Stimulated activated memory B cell treated with anti-CD40 and anti-IgM and Interleukin-4, amounts not matched to agents 10 μg/mL and 1 μg/mL and 100 μg/mL, for 72 hours (primary cell): ENCODE data around the gene MAIP1.

Experiments
- ATAC-seq: fragments of 150-1000 bp; cut with Tn5 transposase; 2 replicates; pipeline ENCODE4 v1.10.0; 2021
- H3K27ac Mint-ChIP-seq: one replicate; pipeline ENCODE4 v1.8.0; 2022; ENCODE audit warnings: mild to moderate bottlenecking, mixed read lengths
- H3K27me3 Mint-ChIP-seq: one replicate; pipeline ENCODE4 v1.8.0; 2022; ENCODE audit warnings: mixed read lengths
- H3K36me3 Mint-ChIP-seq: one replicate; pipeline ENCODE4 v1.8.0; 2022; ENCODE audit warnings: mixed read lengths
- H3K4me1 Mint-ChIP-seq: one replicate; pipeline ENCODE4 v1.8.0; 2022; ENCODE audit warnings: mixed read lengths
- H3K4me3 Mint-ChIP-seq: one replicate; pipeline ENCODE4 v1.8.0; 2022; ENCODE audit warnings: mild to moderate bottlenecking, moderate library complexity, mixed read lengths
- H3K9me3 Mint-ChIP-seq: one replicate; pipeline ENCODE4 v1.8.0; 2022; ENCODE audit warnings: mixed read lengths

MAIP1 gene

DNA sequence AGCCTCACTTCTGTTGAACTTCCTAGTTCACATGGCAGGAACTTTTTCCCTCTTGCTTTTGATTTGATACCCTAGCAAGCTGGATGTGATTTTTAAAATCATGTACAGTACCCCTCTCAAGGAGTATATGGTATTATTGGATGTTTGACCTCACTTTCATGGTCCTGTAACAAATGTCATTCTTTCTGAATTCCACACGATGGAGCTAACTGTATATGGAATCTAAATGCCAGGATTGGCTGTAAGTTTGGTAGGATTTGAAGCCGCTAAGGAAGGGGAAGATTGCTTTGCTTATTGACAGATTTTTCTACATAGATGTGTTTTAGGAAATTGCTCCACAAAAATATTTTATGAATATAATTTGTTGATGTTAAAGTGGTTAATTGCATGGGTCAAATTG is 18.3 kb downstream of the MAIP1 start:
- H3K4me1 Mint-ChIP-seq, result no peaks in the 10 kb centered on the region
- H3K9me3 Mint-ChIP-seq, result peaks cover 2% of the 10 kb centered on the region
- no peak for ATAC-seq
- H3K27ac Mint-ChIP-seq, result no peak overlapping the region
- H3K4me3 Mint-ChIP-seq, result no peak overlapping the region
- H3K27me3 Mint-ChIP-seq, result no peaks in the 10 kb centered on the region
- H3K36me3 Mint-ChIP-seq, result peaks cover 17% of the 10 kb centered on the region

- H3K9me3 Mint-ChIP-seq, result peaks cover 2% of the 10 kb centered on the region
- peaks cover 13% of the 10 kb centered on the region for H3K36me3 Mint-ChIP-seq
- H3K27ac Mint-ChIP-seq, result no peak overlapping the region
- peaks cover 4% of the 10 kb centered on the region for H3K4me1 Mint-ChIP-seq
- ATAC-seq, result no peak
- no peaks in the 10 kb centered on the region for H3K27me3 Mint-ChIP-seq
- H3K4me3 Mint-ChIP-seq, result no peak overlapping the region
These were observed 20.0 kb downstream of the MAIP1 start for GRCh38 chr2:199975273-199975895.

GRCh38 chr2:199977984-199978415 is 22.6 kb downstream of the MAIP1 start:
- peak; percentile 55 for ATAC-seq
- peaks cover 18% of the 10 kb centered on the region for H3K36me3 Mint-ChIP-seq
- no peak overlapping the region for H3K27ac Mint-ChIP-seq
- peaks cover 7% of the 10 kb centered on the region for H3K27me3 Mint-ChIP-seq
- H3K4me1 Mint-ChIP-seq, result peaks cover 4% of the 10 kb centered on the region
- H3K9me3 Mint-ChIP-seq, result peaks cover 2% of the 10 kb centered on the region
- H3K4me3 Mint-ChIP-seq, result no peak overlapping the region

DNA sequence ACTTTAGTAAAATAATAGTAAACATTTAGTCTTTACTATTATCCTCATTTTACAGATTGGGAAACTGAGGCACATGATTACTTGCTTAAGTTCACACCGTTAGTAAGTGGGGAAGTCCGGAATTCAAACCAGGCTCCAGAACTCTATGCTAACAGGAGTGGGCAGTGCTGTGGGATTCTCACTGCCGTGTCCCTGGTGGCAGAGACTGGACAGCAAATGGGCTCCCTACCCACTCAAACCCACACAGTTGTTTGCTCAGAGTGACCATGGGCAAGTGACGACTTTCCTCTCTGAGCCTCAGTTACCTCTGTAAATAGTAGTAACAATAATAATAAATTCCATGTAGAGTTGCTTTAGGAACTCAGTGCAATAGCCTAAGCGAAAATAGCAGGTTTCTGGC is 24.0 kb downstream of the MAIP1 start:
- H3K27me3 Mint-ChIP-seq, result peaks cover 7% of the 10 kb centered on the region
- H3K4me3 Mint-ChIP-seq, result no peak overlapping the region
- peaks cover 4% of the 10 kb centered on the region for H3K4me1 Mint-ChIP-seq
- ATAC-seq, result no peak
- H3K9me3 Mint-ChIP-seq, result peaks cover 2% of the 10 kb centered on the region
- no peak overlapping the region for H3K27ac Mint-ChIP-seq
- H3K36me3 Mint-ChIP-seq, result peaks cover 15% of the 10 kb centered on the region

- Mint-ChIP-seq H3K4me3 (no peak overlapping the region), H3K36me3 (peaks cover 13% of the 10 kb centered on the region), H3K27me3 (peaks cover 7% of the 10 kb centered on the region), H3K9me3 (peaks cover 2% of the 10 kb centered on the region), H3K4me1 (peaks cover 4% of the 10 kb centered on the region), H3K27ac (no peak overlapping the region)
- ATAC-seq, result no peak
These were observed 24.6 kb downstream of the MAIP1 start for GRCh38 chr2:199979832-199980628.

GRCh38 chr2:199982126-199982843 is 26.9 kb downstream of the MAIP1 start:
- no peak for ATAC-seq
- Mint-ChIP-seq H3K4me3 (no peak overlapping the region), H3K36me3 (peaks cover 5% of the 10 kb centered on the region), H3K4me1 (peaks cover 4% of the 10 kb centered on the region), H3K27ac (no peak overlapping the region), H3K27me3 (peaks cover 7% of the 10 kb centered on the region), H3K9me3 (no peaks in the 10 kb centered on the region)

DNA sequence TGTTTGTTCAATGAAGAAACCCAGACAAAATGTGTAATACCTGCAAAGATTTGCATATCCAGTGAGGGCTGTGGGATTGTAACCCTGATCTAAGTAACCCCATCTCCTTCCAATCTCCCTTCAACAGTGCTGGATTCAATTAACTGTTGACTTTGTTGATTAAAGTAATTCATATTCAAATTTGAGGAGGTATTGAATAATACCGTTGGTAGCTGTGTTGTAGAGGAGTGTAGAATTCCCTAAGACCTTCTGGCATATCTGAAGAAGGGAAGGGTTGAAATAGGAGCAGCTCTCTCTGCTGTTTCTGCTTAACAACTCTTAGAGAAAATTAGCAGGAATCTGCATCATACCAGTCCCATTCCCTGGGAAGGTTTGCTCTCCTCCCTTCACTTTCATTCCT is 28.2 kb downstream of the MAIP1 start:
- Mint-ChIP-seq H3K27me3 (peaks cover 7% of the 10 kb centered on the region), H3K9me3 (no peaks in the 10 kb centered on the region), H3K27ac (no peak overlapping the region), H3K4me1 (peaks cover 4% of the 10 kb centered on the region), H3K36me3 (peaks cover 5% of the 10 kb centered on the region), H3K4me3 (no peak overlapping the region)
- no peak for ATAC-seq

DNA sequence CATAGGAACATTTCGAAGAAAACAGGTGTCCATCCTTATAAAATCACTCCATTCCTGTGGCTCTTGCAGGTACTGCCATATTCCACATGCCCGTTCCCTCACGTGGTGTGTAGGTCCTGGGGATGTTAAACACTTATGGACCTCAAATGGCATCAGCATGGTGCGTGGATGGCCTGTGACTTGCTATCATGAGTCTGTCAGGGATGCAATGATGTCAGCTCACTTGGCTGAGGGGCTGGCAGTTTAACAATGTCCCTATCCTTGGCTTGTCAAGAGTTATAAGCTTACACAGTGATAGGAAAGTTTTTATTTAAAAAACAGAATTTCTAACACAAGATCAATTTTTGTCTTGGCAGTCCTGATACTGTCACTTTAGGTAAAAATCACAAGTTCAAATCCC is 28.8 kb downstream of the MAIP1 start:
- Mint-ChIP-seq H3K27me3 (peaks cover 7% of the 10 kb centered on the region), H3K4me3 (no peak overlapping the region), H3K36me3 (peaks cover 5% of the 10 kb centered on the region), H3K27ac (no peak overlapping the region), H3K4me1 (peaks cover 4% of the 10 kb centered on the region), H3K9me3 (no peaks in the 10 kb centered on the region)
- ATAC-seq, result no peak

DNA sequence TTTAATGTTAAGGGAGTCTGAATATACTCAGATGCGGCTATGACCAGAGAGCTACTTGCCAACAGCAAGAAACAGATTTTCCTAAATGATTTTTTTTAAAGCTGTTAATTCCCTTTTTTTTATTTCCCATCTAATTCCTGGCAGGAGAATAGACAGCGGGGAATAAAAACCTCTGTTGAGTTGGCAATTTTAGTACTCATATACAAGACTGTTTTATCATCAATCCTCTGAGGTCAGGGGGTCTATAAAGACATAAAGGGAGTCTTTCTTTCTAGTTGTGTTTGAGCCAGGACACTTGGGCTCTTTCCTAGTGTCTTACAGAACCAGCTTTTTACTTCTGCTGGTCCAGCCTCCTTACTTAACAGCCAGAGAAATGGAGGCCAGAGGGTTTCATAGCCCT is 29.4 kb downstream of the MAIP1 start:
- no peak overlapping the region for H3K4me3 Mint-ChIP-seq
- H3K27me3 Mint-ChIP-seq, result peaks cover 7% of the 10 kb centered on the region
- H3K36me3 Mint-ChIP-seq, result peaks cover 5% of the 10 kb centered on the region
- no peak overlapping the region for H3K27ac Mint-ChIP-seq
- H3K4me1 Mint-ChIP-seq, result peaks cover 3% of the 10 kb centered on the region
- H3K9me3 Mint-ChIP-seq, result no peaks in the 10 kb centered on the region
- no peak for ATAC-seq

GRCh38 chr2:199985625-199986207 is 30.3 kb downstream of the MAIP1 start:
- peaks cover 6% of the 10 kb centered on the region for H3K27me3 Mint-ChIP-seq
- H3K36me3 Mint-ChIP-seq, result peaks cover 5% of the 10 kb centered on the region
- no peak for ATAC-seq
- H3K4me1 Mint-ChIP-seq, result no peaks in the 10 kb centered on the region
- H3K27ac Mint-ChIP-seq, result no peak overlapping the region
- H3K4me3 Mint-ChIP-seq, result no peak overlapping the region
- H3K9me3 Mint-ChIP-seq, result no peaks in the 10 kb centered on the region

- ATAC-seq, result no peak
- Mint-ChIP-seq H3K36me3 (no peaks in the 10 kb centered on the region), H3K4me3 (no peak overlapping the region), H3K4me1 (no peaks in the 10 kb centered on the region), H3K27ac (no peak overlapping the region), H3K9me3 (no peaks in the 10 kb centered on the region), H3K27me3 (no peaks in the 10 kb centered on the region)
These were observed 32.2 kb downstream of the MAIP1 start for GRCh38 chr2:199987586-199987985.

DNA sequence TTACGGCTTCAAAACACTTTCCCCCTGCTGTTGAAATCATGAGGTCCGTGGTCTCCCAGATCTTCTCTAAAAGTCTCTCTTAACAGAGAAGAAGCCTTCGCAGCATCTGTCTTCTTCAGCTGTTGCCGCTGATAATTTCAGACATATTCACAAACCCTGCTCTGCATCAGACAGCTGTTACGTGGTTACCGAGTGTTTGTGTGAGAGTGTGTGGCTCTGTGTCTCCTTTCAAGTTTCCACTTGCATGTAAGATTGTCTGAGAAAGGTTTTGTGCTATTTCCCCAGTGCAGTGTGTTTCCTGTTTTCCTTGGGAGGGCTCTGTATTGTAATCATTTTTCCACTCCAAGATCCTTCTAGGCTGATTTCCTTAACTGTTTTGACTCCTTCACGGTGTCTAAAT is 32.8 kb downstream of the MAIP1 start:
- ATAC-seq, result no peak
- Mint-ChIP-seq H3K27ac (no peak overlapping the region), H3K4me3 (no peak overlapping the region)

GRCh38 chr2:199989822-199990221 is 34.4 kb downstream of the MAIP1 start:
- Mint-ChIP-seq H3K27me3 (no peaks in the 10 kb centered on the region), H3K4me1 (no peaks in the 10 kb centered on the region), H3K36me3 (no peaks in the 10 kb centered on the region), H3K9me3 (no peaks in the 10 kb centered on the region), H3K27ac (no peak overlapping the region), H3K4me3 (no peak overlapping the region)
- no peak for ATAC-seq

More for the DNA sequence above, 32.8 kb downstream of the MAIP1 start:
- Mint-ChIP-seq H3K36me3 (no peaks in the 10 kb centered on the region), H3K27me3 (no peaks in the 10 kb centered on the region), H3K9me3 (no peaks in the 10 kb centered on the region), H3K4me1 (no peaks in the 10 kb centered on the region)

DNA sequence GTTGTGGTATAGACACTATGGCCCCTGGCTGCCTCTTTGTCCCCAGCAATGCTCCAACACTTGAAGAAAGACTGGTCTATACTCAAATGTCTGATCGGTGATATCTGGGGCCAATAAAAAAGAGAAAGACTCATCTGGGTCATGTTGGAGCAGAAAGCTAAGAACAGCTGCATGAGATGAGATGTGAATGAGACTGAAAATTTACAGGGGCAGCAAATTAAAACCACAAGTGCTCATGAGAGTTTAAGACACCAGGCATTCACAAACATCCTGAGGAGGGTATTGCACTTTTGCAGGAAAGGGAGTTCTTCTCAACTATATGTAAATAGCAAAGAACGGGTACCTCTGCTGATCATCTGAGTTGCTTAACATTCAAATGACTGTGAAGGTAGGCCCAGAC is 36.3 kb downstream of the MAIP1 start:
- H3K27me3 Mint-ChIP-seq, result no peaks in the 10 kb centered on the region
- H3K36me3 Mint-ChIP-seq, result no peaks in the 10 kb centered on the region
- no peak overlapping the region for H3K4me3 Mint-ChIP-seq
- no peaks in the 10 kb centered on the region for H3K4me1 Mint-ChIP-seq
- ATAC-seq, result no peak
- H3K27ac Mint-ChIP-seq, result no peak overlapping the region
- no peaks in the 10 kb centered on the region for H3K9me3 Mint-ChIP-seq

- H3K27ac Mint-ChIP-seq, result no peak overlapping the region
- no peaks in the 10 kb centered on the region for H3K27me3 Mint-ChIP-seq
- no peaks in the 10 kb centered on the region for H3K9me3 Mint-ChIP-seq
- H3K4me1 Mint-ChIP-seq, result no peaks in the 10 kb centered on the region
- H3K36me3 Mint-ChIP-seq, result no peaks in the 10 kb centered on the region
- ATAC-seq, result no peak
- no peak overlapping the region for H3K4me3 Mint-ChIP-seq
These were observed 36.9 kb downstream of the MAIP1 start for GRCh38 chr2:199992296-199992695.
